Ishikawa (cell line): ENCODE data around the gene NACC2.
A peak's percentile ranks its signal among the peaks of the same experiment; 100 is the strongest.

Experiments used
- CEBPB ChIP-seq: IDR thresholded peaks from 2 replicates; pipeline ENCODE4 v1.6.1; 2012
- CREB1 ChIP-seq: IDR thresholded peaks from 2 replicates; pipeline ENCODE4 v1.6.1; 2012; ENCODE audit warnings: low read depth
- EGR1 ChIP-seq: IDR thresholded peaks from 2 replicates; pipeline ENCODE4 v1.6.1; 2012
- EP300 ChIP-seq: IDR thresholded peaks from 2 replicates; pipeline ENCODE4 v1.6.1; 2012; ENCODE audit warnings: borderline replicate concordance
- FOXM1 ChIP-seq: IDR thresholded peaks from 2 replicates; pipeline ENCODE4 v1.6.1; 2012; ENCODE audit warnings: low read depth, borderline replicate concordance
- MAX ChIP-seq: IDR thresholded peaks from 2 replicates; pipeline ENCODE4 v1.6.1; 2012
- NFIC ChIP-seq: IDR thresholded peaks from 2 replicates; pipeline ENCODE4 v1.6.1; 2012
- RAD21 ChIP-seq: IDR thresholded peaks from 2 replicates; pipeline ENCODE4 v1.6.1; 2012; ENCODE audit warnings: low read depth
- REST ChIP-seq: IDR thresholded peaks from 2 replicates; pipeline ENCODE4 v1.6.1; 2012; ENCODE audit warnings: low read depth, mild to moderate bottlenecking
- TAF1 ChIP-seq: IDR thresholded peaks from 2 replicates; pipeline ENCODE4 v1.6.1; 2012; ENCODE audit warnings: low read depth, mild to moderate bottlenecking
- TCF12 ChIP-seq: IDR thresholded peaks from 2 replicates; pipeline ENCODE4 v1.6.1; 2012; ENCODE audit warnings: low read depth
- TEAD4 ChIP-seq: IDR thresholded peaks from 2 replicates; pipeline ENCODE4 v1.6.1; 2012
- YY1 ChIP-seq: IDR thresholded peaks from 2 replicates; pipeline ENCODE4 v1.6.1; 2012; ENCODE audit warnings: low read depth
- ZBTB7A ChIP-seq: IDR thresholded peaks from 2 replicates; pipeline ENCODE4 v1.6.1; 2012; ENCODE audit warnings: low read depth
- TF ChIP-seq, protein P1 (sequence below): IDR thresholded peaks from 2 replicates; pipeline ENCODE4 v1.6.1; 2012

NACC2 gene

GRCh38 chr9:135961811-135962695 lies 133.0 kb downstream of the NACC2 start:
- TF ChIP-seq EGR1 (no peak), TCF12 (no peak), CEBPB (no peak), FOXM1 (no peak), NFIC (no peak), RAD21 (no peak), TAF1 (no peak), YY1 (no peak), EP300 (no peak), MAX (no peak), REST (no peak), ZBTB7A (no peak), CREB1 (no peak), TEAD4 (no peak)
- TF ChIP-seq, protein P1, sequence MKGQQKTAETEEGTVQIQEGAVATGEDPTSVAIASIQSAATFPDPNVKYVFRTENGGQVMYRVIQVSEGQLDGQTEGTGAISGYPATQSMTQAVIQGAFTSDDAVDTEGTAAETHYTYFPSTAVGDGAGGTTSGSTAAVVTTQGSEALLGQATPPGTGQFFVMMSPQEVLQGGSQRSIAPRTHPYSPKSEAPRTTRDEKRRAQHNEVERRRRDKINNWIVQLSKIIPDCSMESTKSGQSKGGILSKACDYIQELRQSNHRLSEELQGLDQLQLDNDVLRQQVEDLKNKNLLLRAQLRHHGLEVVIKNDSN: no peak

DNA sequence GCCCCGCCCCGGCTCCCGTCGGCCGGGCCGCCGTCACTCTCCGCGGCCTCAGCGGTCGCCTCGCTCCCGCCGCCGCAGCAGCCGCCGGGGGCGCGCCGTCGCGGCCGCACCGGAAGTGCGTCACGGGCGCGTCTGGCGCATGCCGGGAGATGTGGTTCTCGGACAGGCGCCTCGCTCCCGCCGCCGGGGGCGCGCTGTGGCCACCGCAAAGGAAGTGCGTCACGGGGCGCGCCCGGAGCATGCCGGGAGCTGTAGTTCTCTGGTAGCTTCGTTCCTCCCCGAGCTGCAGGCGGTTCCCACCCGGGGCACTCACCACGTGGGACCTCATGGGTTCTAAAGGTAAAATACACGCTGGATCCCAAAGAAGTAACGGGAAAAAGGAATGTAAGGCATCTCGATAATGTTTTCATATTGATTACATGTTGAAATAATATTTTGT lies 133.8 kb downstream of the NACC2 start, which contains the start of gene UBAC1:
Gene UBAC1, minus strand, starts transcription at position 97 of the 439 bp plus-strand sequence. CDS start 211 bp downstream, outside the sequence.
- TF ChIP-seq TEAD4: no peak
- no peak; the same call in 1 of the 2 replicates for TF ChIP-seq TAF1
- TF ChIP-seq TCF12: 0 out of 2 replicates have a peak, but pooled peaks have one; percentile 18
- TF ChIP-seq YY1: no peak
- no peak for TF ChIP-seq ZBTB7A
- peak; percentile 90 for TF ChIP-seq CREB1
- peak; percentile 67 for TF ChIP-seq MAX
- 0 out of 2 replicates have a peak, but pooled peaks have one; percentile 15 for TF ChIP-seq EP300
- TF ChIP-seq, protein P1: peak; percentile 53

- TF ChIP-seq TCF12: 0 out of 2 replicates have a peak, but pooled peaks have one; percentile 5
- no peak; the same call in 1 of the 2 replicates for TF ChIP-seq MAX
- TF ChIP-seq TAF1: no peak
- TF ChIP-seq YY1: no peak
- TF ChIP-seq ZBTB7A: 0 out of 2 replicates have a peak, but pooled peaks have one; percentile 33
Observed at GRCh38 chr9:135960411-135961276, 134.4 kb downstream of the NACC2 start.

GRCh38 chr9:135959814-135960213 lies 135.3 kb downstream of the NACC2 start:
- TF ChIP-seq REST (no peak), FOXM1 (no peak), RAD21 (no peak), TAF1 (no peak), TEAD4 (no peak), YY1 (no peak), MAX (no peak), EGR1 (no peak), ZBTB7A (no peak), CEBPB (no peak), TCF12 (no peak), CREB1 (no peak), NFIC (no peak), EP300 (no peak)
- TF ChIP-seq, protein P1: no peak
